A204.1 (cell line): Measurements from ENCODE around the gene EPB41L3.

Experiments used
- FAIRE-seq: peaks from 2 replicates; lab custom pipeline; 2012; peaks lifted over from hg19 to GRCh38; lab: Jason Lieb, UNC

Gene EPB41L3

GRCh38 chr18:5413447-5413846 lies 130.3 kb downstream of the EPB41L3 start:
- FAIRE-seq, result no peak

- no peak for FAIRE-seq
Measured at GRCh38 chr18:5410582-5410981, 133.2 kb downstream of the EPB41L3 start.

GRCh38 chr18:5398269-5398668 lies 145.5 kb downstream of the EPB41L3 start:
- FAIRE-seq, result no peak

GRCh38 chr18:5397102-5397501 lies 146.7 kb downstream of the EPB41L3 start:
- no peak for FAIRE-seq

GRCh38 chr18:5395860-5396448 lies 147.8 kb downstream of the EPB41L3 start:
- FAIRE-seq, result no peak

GRCh38 chr18:5393779-5394178 lies 150.0 kb downstream of the EPB41L3 start:
- no peak for FAIRE-seq

- FAIRE-seq, result no peak
Measured at GRCh38 chr18:5391409-5391808, 152.4 kb downstream of the EPB41L3 start.

- no peak for FAIRE-seq
Measured at GRCh38 chr18:5389356-5389755, 154.4 kb downstream of the EPB41L3 start.

- FAIRE-seq, result no peak
Measured at GRCh38 chr18:5388896-5389295, 154.9 kb downstream of the EPB41L3 start.

GRCh38 chr18:5380586-5380985 lies 163.2 kb downstream of the EPB41L3 start:
- FAIRE-seq, result no peak

GRCh38 chr18:5376986-5377385 lies 166.8 kb downstream of the EPB41L3 start:
- FAIRE-seq, result no peak

- FAIRE-seq, result no peak
Measured at GRCh38 chr18:5370332-5370731, 173.5 kb downstream of the EPB41L3 start.

GRCh38 chr18:5369513-5369912 lies 174.3 kb downstream of the EPB41L3 start:
- FAIRE-seq, result no peak

- no peak for FAIRE-seq
Measured at GRCh38 chr18:5365443-5365842, 178.4 kb downstream of the EPB41L3 start.

- no peak for FAIRE-seq
Measured at GRCh38 chr18:5350636-5351035, 193.2 kb downstream of the EPB41L3 start.
